HG03139 (cell line): ENCODE data around the gene SFN.
"Not testable (repeated sequence)": the region's sequence is repeated elsewhere in the genome, so short reads cannot be mapped to it uniquely, and the experiment has no call there.

Experiments
- ATAC-seq: cut with Tn5 transposase; IDR thresholded peaks from one replicate; pipeline ENCODE4 v1.9.1; 2021; ENCODE audit not compliant: unreplicated experiment

The SFN gene

GRCh38 chr1:26838474-26839338 is 24.2 kb upstream of the SFN start:
- ATAC-seq, result peak; percentile 78

DNA sequence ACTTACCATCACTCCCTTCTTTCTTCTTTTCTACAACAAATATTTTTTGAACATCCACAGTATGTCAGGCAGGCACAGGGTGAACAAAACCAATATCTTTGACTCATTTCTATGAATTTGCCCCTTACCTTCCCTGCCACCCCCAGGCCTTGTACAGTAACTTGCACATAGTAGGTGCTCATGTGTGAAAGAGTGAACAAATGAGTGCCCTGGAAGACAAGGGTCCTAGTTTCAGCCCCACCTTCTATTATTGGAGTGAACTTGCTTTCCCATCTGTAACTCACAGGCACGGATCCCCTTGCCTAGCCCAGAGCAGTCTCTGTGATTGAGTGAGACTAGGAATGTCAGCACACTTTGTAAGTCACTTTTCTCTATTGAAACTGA is 23.6 kb upstream of the SFN start:
- no peak for ATAC-seq

- no peak for ATAC-seq
Measured at GRCh38 chr1:26839779-26840178, 23.2 kb upstream of the SFN start.

- no peak for ATAC-seq
Measured at GRCh38 chr1:26844424-26845196, 18.3 kb upstream of the SFN start.

DNA sequence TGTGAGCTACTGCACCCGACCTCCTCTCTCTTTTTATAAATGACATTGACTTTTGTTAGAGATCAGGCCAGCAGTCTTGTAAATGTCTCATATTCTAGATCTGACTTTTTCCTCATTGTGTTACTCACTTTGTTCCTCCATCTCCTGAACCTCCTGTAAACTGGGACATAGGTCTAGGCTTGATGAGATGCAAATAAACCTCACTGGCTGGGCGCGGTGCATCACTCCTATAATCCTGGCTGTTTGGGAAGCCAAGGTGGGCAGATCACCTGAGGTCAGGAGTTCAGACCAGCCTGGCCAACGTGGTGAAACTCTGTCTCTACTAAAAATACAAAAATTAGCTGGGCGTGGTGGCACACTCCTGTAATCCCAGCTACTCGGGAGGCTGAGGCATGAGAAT is 15.1 kb upstream of the SFN start:
- not testable (repeated sequence) for ATAC-seq

- no peak for ATAC-seq
Measured at GRCh38 chr1:26848499-26848898, 14.4 kb upstream of the SFN start.

DNA sequence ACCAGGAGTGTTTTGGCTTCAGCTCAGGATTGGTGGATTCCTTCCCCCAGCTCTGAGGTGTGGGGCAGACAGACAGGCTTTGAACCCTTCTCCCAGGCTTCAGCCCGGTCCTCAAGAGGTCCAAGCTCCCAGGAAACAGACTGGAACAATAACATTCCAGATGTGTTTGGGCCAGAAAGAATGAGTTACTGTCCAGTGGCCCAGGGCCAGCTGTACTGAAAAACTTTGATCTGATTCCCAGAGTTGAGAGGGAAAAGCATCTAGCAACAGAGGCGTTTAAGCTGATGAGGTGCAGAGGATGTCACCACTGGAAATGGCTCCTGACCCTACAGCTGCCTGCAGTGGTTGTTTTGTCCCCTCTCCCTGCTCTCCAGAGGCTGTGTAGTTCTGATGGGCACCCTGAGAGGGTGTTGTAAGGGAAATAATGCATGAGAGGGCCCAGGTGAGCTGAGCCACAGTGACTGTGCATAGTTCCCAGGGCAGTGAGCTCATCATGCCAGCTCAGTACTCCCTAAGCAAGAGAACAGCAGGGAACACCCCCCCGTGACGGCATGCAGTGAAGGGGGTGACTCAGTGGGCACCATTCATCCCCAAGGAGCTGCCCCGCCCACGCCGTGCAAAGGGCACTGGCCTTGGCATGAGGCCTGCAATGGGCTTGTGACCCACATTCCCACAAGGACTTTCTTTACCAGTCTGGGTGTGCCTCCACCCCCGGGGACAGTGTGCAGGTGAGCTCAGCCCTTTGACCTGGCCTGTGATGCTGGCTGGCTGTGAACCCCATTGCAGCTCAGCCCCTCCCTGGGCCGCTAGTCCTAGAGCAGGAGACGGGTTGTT is 13.8 kb upstream of the SFN start:
- no peak for ATAC-seq

DNA sequence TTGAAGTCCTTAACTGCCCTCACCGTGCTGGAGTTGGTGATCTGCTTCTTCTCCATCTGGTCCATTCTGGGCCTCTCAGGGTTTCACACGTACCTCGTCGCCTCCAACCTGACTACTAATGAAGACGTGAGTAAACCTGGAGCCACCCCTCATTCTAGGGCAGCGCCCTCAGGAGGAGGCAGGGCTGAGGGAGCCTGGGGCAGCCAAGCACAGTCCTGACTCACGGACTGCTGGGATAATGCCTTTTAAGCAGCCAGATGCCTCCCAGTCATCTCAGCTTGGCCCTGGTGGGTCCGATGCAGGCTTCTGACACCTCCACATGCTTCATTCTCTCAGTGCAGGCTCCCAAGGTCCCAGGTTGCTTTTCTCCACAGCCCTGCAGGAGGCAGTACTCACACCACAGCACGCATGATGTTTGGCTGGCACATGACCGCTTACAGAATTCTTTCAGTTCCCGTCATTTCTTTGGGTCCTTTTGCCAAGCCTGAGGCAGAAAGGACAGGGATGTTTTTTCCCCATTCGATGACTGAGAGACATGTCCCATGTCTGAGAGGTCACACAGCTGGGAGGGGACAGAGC is 11.8 kb upstream of the SFN start:
- no peak for ATAC-seq

- ATAC-seq, result no peak
Measured at GRCh38 chr1:26852701-26853100, 10.2 kb upstream of the SFN start.

- no peak for ATAC-seq
Measured at GRCh38 chr1:26853156-26853555, 9.8 kb upstream of the SFN start.

DNA sequence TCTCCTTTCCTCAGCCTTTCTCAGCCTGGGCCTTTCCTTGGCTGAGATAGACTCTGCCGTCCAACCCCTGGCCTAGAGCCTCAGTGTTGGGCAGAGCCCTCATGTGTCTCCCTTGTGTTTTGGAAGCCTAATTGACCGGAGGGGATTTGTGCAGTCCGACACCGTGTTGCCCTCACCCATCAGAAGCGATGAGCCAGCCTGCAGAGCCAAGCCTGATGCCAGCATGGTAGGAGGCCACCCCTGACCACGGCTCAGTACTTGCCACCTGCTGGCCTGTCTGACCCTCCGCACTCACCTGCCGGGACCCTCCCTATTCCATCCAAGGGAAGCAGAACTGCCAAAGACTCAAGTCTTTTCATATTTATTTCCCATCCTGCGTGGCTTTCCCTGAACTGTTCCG is 9.3 kb upstream of the SFN start:
- no peak for ATAC-seq

DNA sequence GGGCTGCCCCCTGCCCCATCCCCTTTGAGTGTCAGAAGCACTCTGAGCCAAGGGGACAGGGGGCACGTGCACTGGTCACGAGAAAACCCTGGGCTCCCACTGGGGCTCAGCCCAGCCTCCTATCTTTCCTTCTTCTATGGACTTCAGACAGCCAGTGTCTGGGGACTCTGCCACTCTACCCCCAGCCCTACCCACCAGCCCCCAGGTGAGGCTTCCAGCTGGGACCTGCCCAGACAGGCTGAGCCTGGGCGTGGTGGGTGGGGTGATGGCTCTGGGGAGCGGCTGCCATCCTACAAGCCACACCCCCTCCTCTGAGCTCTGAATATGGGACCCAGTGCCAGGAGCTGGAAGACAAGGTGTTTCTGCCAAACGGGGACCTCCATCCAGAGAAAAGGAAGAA is 8.0 kb upstream of the SFN start:
- no peak for ATAC-seq

- ATAC-seq, result no peak
Measured at GRCh38 chr1:26855636-26856035, 7.3 kb upstream of the SFN start.

DNA sequence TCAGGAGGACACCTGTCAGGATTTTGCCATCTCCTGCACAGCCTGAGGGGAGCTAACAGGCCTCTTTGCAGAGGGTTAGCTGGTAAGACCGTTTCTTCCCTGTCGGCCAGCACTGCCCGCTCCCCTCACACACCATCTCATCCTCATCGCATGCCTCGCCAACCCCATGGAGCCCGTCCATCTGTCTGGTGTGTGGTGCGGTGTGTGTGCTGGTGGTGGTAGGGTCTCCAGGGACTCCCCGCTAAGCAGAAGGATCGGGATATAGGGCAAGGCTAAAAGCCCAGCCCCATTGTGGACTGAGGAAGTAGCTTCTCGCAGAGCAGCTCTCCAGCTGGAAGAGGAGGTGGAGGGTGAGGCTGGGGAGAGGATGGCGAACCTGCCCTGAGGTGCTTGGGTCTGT is 6.8 kb upstream of the SFN start:
- ATAC-seq, result no peak

- ATAC-seq, result no peak
Measured at GRCh38 chr1:26856604-26857469, 6.1 kb upstream of the SFN start.

GRCh38 chr1:26857473-26858060 is 5.4 kb upstream of the SFN start:
- no peak for ATAC-seq

DNA sequence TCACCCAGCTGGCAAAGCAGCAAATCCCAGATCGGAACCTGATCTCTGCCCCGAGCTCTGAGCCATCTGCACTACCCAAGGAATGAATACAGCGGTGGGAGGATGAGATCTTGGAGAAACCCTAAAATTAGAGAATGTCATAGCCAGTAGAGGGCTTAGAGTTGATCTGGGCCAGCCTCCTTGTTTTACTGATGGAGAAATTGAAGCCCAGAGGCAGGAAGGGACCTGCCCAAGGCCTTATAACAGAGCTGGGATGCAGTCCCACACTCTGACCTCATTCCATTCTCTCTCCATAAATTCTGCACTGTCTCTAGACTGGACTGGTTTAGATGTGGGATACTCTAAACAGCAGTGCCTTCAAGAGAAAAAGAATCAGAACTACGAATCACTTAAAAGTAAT is 4.8 kb upstream of the SFN start:
- ATAC-seq, result no peak

GRCh38 chr1:26858891-26859640 is 3.9 kb upstream of the SFN start:
- no peak for ATAC-seq

DNA sequence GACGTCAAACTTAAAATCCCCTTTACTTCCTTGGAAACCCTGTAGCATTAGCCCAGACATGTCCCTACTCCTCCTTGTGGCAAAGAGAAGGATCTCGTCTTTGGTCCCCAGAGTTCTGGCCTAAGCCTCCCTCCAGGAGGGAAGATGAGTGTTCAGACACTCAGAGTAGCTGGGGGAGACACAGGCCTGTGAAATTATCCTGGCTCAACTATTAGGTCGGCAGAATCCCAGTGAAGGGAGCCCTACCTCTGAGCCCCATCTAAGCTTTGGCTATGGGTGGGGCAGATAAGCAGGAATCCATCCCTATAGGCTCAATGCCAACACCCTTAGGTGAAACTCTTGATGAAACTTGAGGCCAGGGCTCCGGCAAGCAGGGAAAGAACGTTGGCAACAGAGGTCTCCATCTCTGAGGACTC is 1.7 kb upstream of the SFN start:
- no peak for ATAC-seq
